HepG2 (cell line): ENCODE measurements around the gene LOXL3. TPM values are rescaled to one million over a fixed set of nuclear protein-coding genes. Genes with fewer than 3 reads are reported as not detected.

Experiments used
- CENPBD1 ChIP-seq: sonication (generic); formaldehyde crosslinking; IDR thresholded peaks from 2 replicates; pipeline ENCODE4 v1.8.0; 2022; ENCODE audit warnings: missing genetic modification reagents, low read depth, mild to moderate bottlenecking, borderline replicate concordance
- CREM ChIP-seq, 2 experiments: sonication (generic) in 1 of 2; formaldehyde crosslinking in 1 of 2; IDR thresholded peaks; 2 replicates each; pipeline versions ENCODE4 v1.4.0 to v1.6.1; 2016 to 2020; ENCODE audit warnings: antibody characterized with exemption in 1 of 2, mild to moderate bottlenecking in 1 of 2, missing genetic modification reagents in 1 of 2
- E2F5 ChIP-seq: sonication (generic); formaldehyde crosslinking; conservative IDR thresholded peaks from 2 replicates; pipeline ENCODE4 v1.4.0; 2020; ENCODE audit warnings: missing genetic modification reagents
- GABPA ChIP-seq, 2 experiments: IDR thresholded peaks; 2 replicates each; pipeline ENCODE4 v1.6.1; 2011 to 2016; ENCODE audit warnings: low read depth in 2 of 2, low read length in 1 of 2, missing biosample characterization in 1 of 2, missing genetic modification characterization in 1 of 2
- KDM1A ChIP-seq: IDR thresholded peaks from 2 replicates; pipeline ENCODE4 v1.6.1; 2016; ENCODE audit warnings: missing compliant biosample characterization
- KIAA2018 ChIP-seq: sonication (generic); formaldehyde crosslinking; IDR thresholded peaks from 2 replicates; pipeline ENCODE4 v1.5.0; 2020; ENCODE audit warnings: mild to moderate bottlenecking, missing genetic modification reagents, borderline replicate concordance
- POGK ChIP-seq: sonication (generic); formaldehyde crosslinking; conservative IDR thresholded peaks from 2 replicates; pipeline ENCODE4 v1.8.0; 2022; ENCODE audit warnings: mild to moderate bottlenecking, moderate library complexity, missing genetic modification reagents
- PRMT3 ChIP-seq: sonication (generic); formaldehyde crosslinking; IDR thresholded peaks from 2 replicates; pipeline ENCODE4 v1.8.1; 2022; ENCODE audit warnings: low read depth, mild to moderate bottlenecking, moderate library complexity, missing genetic modification reagents, borderline replicate concordance
- ZNF615 ChIP-seq: sonication (generic); formaldehyde crosslinking; IDR thresholded peaks from 2 replicates; pipeline ENCODE4 v1.5.0; 2020; ENCODE audit warnings: mild to moderate bottlenecking, missing genetic modification reagents, borderline replicate concordance
- ZXDC ChIP-seq: sonication (generic); formaldehyde crosslinking; IDR thresholded peaks from 2 replicates; pipeline ENCODE4 v1.5.0; 2020; ENCODE audit warnings: mild to moderate bottlenecking, missing genetic modification reagents
- polyA plus RNA-seq, 8 experiments: library from polyadenylated mRNA; depleted of rRNA in 3 of 8; stranded (reverse) in 7 of 8; unstranded in 1 of 8; fragments of >200 nt; fragmentation: Illumina TruSeq in 4 of 8; extraction: Trizol in 4 of 8; gene quantifications; 2 replicates each; pipeline versions ENCODE4 v1.2.1 to v1.2.3, GENCODE V29; 2011 to 2016; ENCODE audit warnings: low read depth in 4 of 8, missing spikeins in 1 of 8, mixed read lengths in 1 of 8; ENCODE audit not compliant: insufficient read depth in 1 of 8
- total RNA-seq, 5 experiments: library from RNA; depleted of rRNA; stranded (reverse); fragments of >200 nt; fragmentation: Illumina TruSeq; extraction: Trizol; gene quantifications; 2 replicates each; pipeline ENCODE4 v1.2.3, GENCODE V29; 2016; ENCODE audit warnings: low read depth in 1 of 5

Gene LOXL3
- total and polyA plus RNA-seq, 2 of the 13 experiments (the other 11 are each of a cell fraction or from before 2014, with no cell fraction given) = 0.55 to 6.5 TPM

- TF ChIP-seq KIAA2018 (CRISPR knock-in tag) = no peak
- TF ChIP-seq ZNF615 (CRISPR knock-in tag) = peak; percentile 84; the same call in 1 of the 2 replicates
- TF ChIP-seq GABPA (IDR thresholded peaks at IDR 0.05; ENCODE audit: low read depth, low read length) = no peak
- no peak for TF ChIP-seq GABPA (CRISPR knock-in tag; IDR thresholded peaks at IDR 0.05; ENCODE audit: low read depth)
- TF ChIP-seq CENPBD1 (CRISPR knock-in tag) = no peak
- TF ChIP-seq E2F5 (CRISPR knock-in tag) = no peak
- TF ChIP-seq CREM (IDR thresholded peaks at IDR 0.05) = peak; percentile 94
- TF ChIP-seq CREM (CRISPR knock-in tag; IDR thresholded peaks at IDR 0.05) = peak; percentile 68; the same call in 1 of the 2 replicates
- TF ChIP-seq KDM1A = no peak
- TF ChIP-seq PRMT3 (CRISPR knock-in tag) = no peak
- no peak for TF ChIP-seq ZXDC (CRISPR knock-in tag)
- TF ChIP-seq POGK (CRISPR knock-in tag) = no peak
These were observed at the start of gene LOXL3, which contains the start of gene DOK1 (continued) for GRCh38 chr2:74553892-74554819.
